Natural killer cell (primary cell): ENCODE results near the gene SLC24A5. TPM values are rescaled to one million over a fixed set of nuclear protein-coding genes. Genes with fewer than 3 reads are reported as not detected.

ENCODE experiments used
- ATAC-seq, 3 donors: fragments of 150-1000 bp in 2 of 3; fragments of 200-7000 bp in 1 of 3; cut with Tn5 transposase; 1 replicate in 1 of 3; 2 replicates in 2 of 3; pipeline ENCODE4 v1.10.0; 2021; ENCODE audit warnings: mild to moderate bottlenecking in 2 of 3, moderate library complexity in 2 of 3
- DNase-seq, 2 donors: peaks; one replicate each; pipeline versions ENCODE4 v3.0.0 to v3.0.0-alpha.2; 2013 to 2021; ENCODE audit warnings: mixed read lengths in 1 of 2
- H3K27ac ChIP-seq: one replicate; pipeline ENCODE4 v1.5.1; 2013; ENCODE audit warnings: mild to moderate bottlenecking, low read length
- H3K27me3 ChIP-seq: one replicate; pipeline ENCODE4 v1.6.1; 2013; ENCODE audit warnings: low read length; ENCODE audit not compliant: control insufficient read depth, insufficient read depth
- H3K36me3 ChIP-seq: one replicate; pipeline ENCODE4 v1.6.1; 2013; ENCODE audit warnings: low read length; ENCODE audit not compliant: control insufficient read depth, insufficient read depth
- H3K4me1 ChIP-seq: one replicate; pipeline ENCODE4 v1.6.1; 2013; ENCODE audit warnings: low read length; ENCODE audit not compliant: control insufficient read depth, insufficient read depth
- H3K4me3 ChIP-seq: one replicate; pipeline ENCODE4 v1.5.1; 2013; ENCODE audit warnings: low read length
- H3K9me3 ChIP-seq: one replicate; pipeline ENCODE4 v1.6.1; 2013; ENCODE audit warnings: low read length; ENCODE audit not compliant: control insufficient read depth, insufficient read depth
- H3K27ac Mint-ChIP-seq, 2 donors: one replicate each; pipeline ENCODE4 v1.8.0; 2022; ENCODE audit warnings: mild to moderate bottlenecking in 2 of 2, mixed read lengths in 2 of 2, moderate library complexity in 1 of 2
- H3K27me3 Mint-ChIP-seq, 2 donors: one replicate each; pipeline ENCODE4 v1.8.0; 2022; ENCODE audit warnings: low read depth in 2 of 2, mixed read lengths in 2 of 2
- H3K36me3 Mint-ChIP-seq: one replicate; pipeline ENCODE4 v1.8.0; 2022; ENCODE audit warnings: mixed read lengths
- H3K4me1 Mint-ChIP-seq, 2 donors: one replicate each; pipeline ENCODE4 v1.8.0; 2022; ENCODE audit warnings: mixed read lengths in 2 of 2
- H3K4me3 Mint-ChIP-seq: one replicate; pipeline ENCODE4 v1.8.0; 2022; ENCODE audit warnings: mild to moderate bottlenecking, moderate library complexity, mixed read lengths
- H3K9me3 Mint-ChIP-seq, 2 donors: one replicate each; pipeline ENCODE4 v1.8.0; 2022; ENCODE audit warnings: mixed read lengths in 2 of 2
- CTCF ChIP-seq: fragments of 200-600 bp; IDR thresholded peaks from one replicate; pipeline ENCODE4 v1.8.0; 2022; ENCODE audit warnings: antibody characterized with exemption
- WGBS: methylation state at CpG from one replicate; pipeline ENCODE4 v1.1.7; 2013; ENCODE audit warnings: missing lambda C conversion rate; ENCODE audit not compliant: insufficient coverage; 5-methylcytosine and 5-hydroxymethylcytosine counted together
- intact Hi-C: fragments of 100-400 bp; cut with micrococcal nuclease; formaldehyde crosslinking; loops from one replicate; pipeline ENCODE4 v1.14.2; 2022
- total RNA-seq, 4 donors: library from RNA; stranded (reverse); fragments of 120-200 nt in 1 of 4; gene quantifications; one replicate each; pipeline versions ENCODE4 v1.2.3 to v1.2.4, GENCODE V29; 2013 to 2022

SLC24A5 gene
- total RNA-seq, 3 donors from 2014 or later (not counting 1 experiment from before 2014, with no cell fraction given) = not detected

- Mint-ChIP-seq H3K27me3 (peaks cover 5 to 7% of the 10 kb centered on the region in 2 donors), H3K4me3 (no peak overlapping the region), H3K27ac (no peak overlapping the region), H3K36me3 (no peaks in the 10 kb centered on the region), H3K4me1 (no peaks in the 10 kb centered on the region), H3K9me3 (peaks cover 0 to 4% of the 10 kb centered on the region in 2 donors)
- H3K4me1 ChIP-seq = no peaks in the 10 kb centered on the region
- no peak for TF ChIP-seq CTCF
- H3K36me3 ChIP-seq = no peaks in the 10 kb centered on the region
- H3K27ac ChIP-seq = no peak overlapping the region
- no peaks in the 10 kb centered on the region for H3K9me3 ChIP-seq
- no peak overlapping the region for H3K4me3 ChIP-seq
- WGBS = 89% methylated on average over 5 of the region's 5 CpGs
- ATAC-seq (no peak), DNase-seq (no peak)
- intact Hi-C loops = no loop called here
- H3K27me3 ChIP-seq = no peaks in the 10 kb centered on the region
Observed at GRCh38 chr15:48103647-48104046, 17.1 kb upstream of the SLC24A5 start.

GRCh38 chr15:48105936-48106335 lies 14.9 kb upstream of the SLC24A5 start:
- ATAC-seq = no peak
- Mint-ChIP-seq H3K36me3 (no peaks in the 10 kb centered on the region), H3K9me3 (peaks cover 0 to 4% of the 10 kb centered on the region in 2 donors), H3K4me3 (no peak overlapping the region), H3K27me3 (peaks cover 5 to 7% of the 10 kb centered on the region in 2 donors), H3K4me1 (no peaks in the 10 kb centered on the region), H3K27ac (no peak overlapping the region)
- no peak for DNase-seq
- no peaks in the 10 kb centered on the region for H3K9me3 ChIP-seq
- TF ChIP-seq CTCF = no peak
- H3K27me3 ChIP-seq = no peaks in the 10 kb centered on the region
- no peaks in the 10 kb centered on the region for H3K36me3 ChIP-seq
- 33% methylated on average over 2 of the region's 2 CpGs for WGBS
- H3K4me1 ChIP-seq = no peaks in the 10 kb centered on the region
- H3K4me3 ChIP-seq = no peak overlapping the region
- intact Hi-C loops = no loop called here
- H3K27ac ChIP-seq = no peak overlapping the region

GRCh38 chr15:48109212-48109611 lies 11.6 kb upstream of the SLC24A5 start:
- ATAC-seq = no peak
- no peaks in the 10 kb centered on the region for H3K36me3 Mint-ChIP-seq
- no peaks in the 10 kb centered on the region for H3K4me1 Mint-ChIP-seq
- Histone ChIP-seq H3K9me3 (no peaks in the 10 kb centered on the region), H3K4me3 (no peak overlapping the region), H3K4me1 (no peaks in the 10 kb centered on the region), H3K27ac (no peak overlapping the region), H3K36me3 (no peaks in the 10 kb centered on the region), H3K27me3 (no peaks in the 10 kb centered on the region)
- H3K27me3 Mint-ChIP-seq = peaks cover 0 to 7% of the 10 kb centered on the region in 2 donors
- TF ChIP-seq CTCF = no peak
- H3K4me3 Mint-ChIP-seq = no peak overlapping the region
- H3K27ac Mint-ChIP-seq = no peak overlapping the region
- no peaks in the 10 kb centered on the region for H3K9me3 Mint-ChIP-seq
- DNase-seq = no peak
- WGBS = 91% methylated on average over 4 of the region's 4 CpGs
- intact Hi-C loops = no loop called here

- DNase-seq (no peak), ATAC-seq (no peak)
- TF ChIP-seq CTCF = no peak
- Mint-ChIP-seq H3K4me3 (no peak overlapping the region), H3K27me3 (peaks cover 0 to 9% of the 10 kb centered on the region in 2 donors), H3K9me3 (no peaks in the 10 kb centered on the region), H3K27ac (no peak overlapping the region), H3K36me3 (no peaks in the 10 kb centered on the region), H3K4me1 (no peaks in the 10 kb centered on the region)
- Histone ChIP-seq H3K4me1 (no peaks in the 10 kb centered on the region), H3K36me3 (no peaks in the 10 kb centered on the region), H3K27ac (no peak overlapping the region), H3K27me3 (peaks cover 2% of the 10 kb centered on the region), H3K9me3 (no peaks in the 10 kb centered on the region), H3K4me3 (no peak overlapping the region)
- intact Hi-C loops = no loop called here
- 86% methylated on average over 4 of the region's 5 CpGs for WGBS
Observed at GRCh38 chr15:48109856-48110531, 10.8 kb upstream of the SLC24A5 start.
